Erythroblast (primary cell): Measurements from ENCODE around the gene PTPRT.

ENCODE experiments used
- GATA1 ChIP-seq: IDR thresholded peaks from 2 replicates; pipeline ENCODE4 v1.6.1; 2011; ENCODE audit warnings: low read depth, mild to moderate bottlenecking, control low read depth, low read length, moderate library complexity
- POLR2A ChIP-seq: IDR thresholded peaks from 2 replicates; pipeline ENCODE4 v1.6.1; 2011; ENCODE audit warnings: mild to moderate bottlenecking, low read length

GRCh38 chr20:42173440-42173839 lies 1016.3 kb downstream of the PTPRT start:
- no peak for TF ChIP-seq POLR2A
- TF ChIP-seq GATA1 = no peak
